HG03066 (cell line): ENCODE measurements around the gene DDX3X.
"Not testable (repeated sequence)": the region's sequence is repeated elsewhere in the genome, so short reads cannot be mapped to it uniquely, and the experiment has no call there.

Source experiments
- ATAC-seq: cut with Tn5 transposase; IDR thresholded peaks from one replicate; pipeline ENCODE4 v1.9.1; 2021; ENCODE audit warnings: low read depth; ENCODE audit not compliant: unreplicated experiment

DDX3X gene

GRCh38 chrX:41407816-41408215, 73.9 kb downstream of the DDX3X start:
- ATAC-seq: no peak

- ATAC-seq: no peak
These were observed 74.6 kb downstream of the DDX3X start for GRCh38 chrX:41408576-41408975.

GRCh38 chrX:41409006-41409405, 75.0 kb downstream of the DDX3X start:
- ATAC-seq: no peak

- not testable (repeated sequence) for ATAC-seq
These were observed 77.3 kb downstream of the DDX3X start for GRCh38 chrX:41411222-41411621.

- no peak for ATAC-seq
These were observed 78.5 kb downstream of the DDX3X start for GRCh38 chrX:41412261-41413081.
